HepG2 (cell line): ENCODE results near the gene PRAC1. TPM values are rescaled to one million over a fixed set of nuclear protein-coding genes. Genes with fewer than 3 reads are reported as not detected.
A peak's percentile ranks its signal among the peaks of the same experiment; 100 is the strongest.

Source experiments
- ATAC-seq: fragments of 200-7000 bp; cut with Tn5 transposase; 3 replicates; pipeline ENCODE4 v1.9.1; 2020; ENCODE audit warnings: mild to moderate bottlenecking, moderate library complexity
- BruUV-seq: library from RNA; stranded (reverse); fragments of 400-500 nt; replicated peaks from 2 replicates; lab custom pipeline; 2021; lab: Mats Ljungman, UMichigan
- CTCF ChIA-PET: fragments of 300-600 bp; formaldehyde crosslinking; extraction: SDS; loops from one replicate; lab custom pipeline; 2021; ENCODE audit warnings: low total read pairs, inconsistent platforms, low intra/inter-chr PET ratio; lab: Yijun Ruan, JAX
- POLR2A ChIA-PET: fragments of 350-600 bp; sonication (Branson Sonifier 250); formaldehyde crosslinking; loops from one replicate; lab custom pipeline; 2020; ENCODE audit warnings: antibody characterized with exemption, inconsistent platforms; lab: Yijun Ruan, JAX
- DNase-seq: peaks from one replicate; pipeline ENCODE4 v3.0.0-alpha.2; 2015; ENCODE audit warnings: low spot score
- FAIRE-seq: peaks from 3 replicates; lab custom pipeline; 2011; peaks lifted over from hg19 to GRCh38; lab: Jason Lieb, UNC
- H2AFZ ChIP-seq: one replicate; pipeline ENCODE4 v1.6.1; 2011; ENCODE audit warnings: low read length, inconsistent platforms
- H3K27ac ChIP-seq: fragments of 300-600 bp; 3 replicates; pipeline ENCODE4 v1.8.0; 2011; ENCODE audit warnings: mixed run types, mild to moderate bottlenecking, mixed read lengths, low read length, inconsistent platforms; ENCODE audit not compliant: insufficient read depth; ENCODE audit errors: extremely low read length
- H3K27me3 ChIP-seq, 2 experiments: fragments of 200-600 bp in 1 of 2; 2 replicates in 1 of 2; 3 replicates in 1 of 2; pipeline versions ENCODE4 v1.6.0 to v1.8.0; 2011; ENCODE audit warnings: low read length in 2 of 2, mild to moderate bottlenecking in 2 of 2, moderate library complexity in 2 of 2, inconsistent platforms in 1 of 2; ENCODE audit not compliant: insufficient read depth in 2 of 2, control insufficient read depth in 1 of 2
- H3K36me3 ChIP-seq, 2 experiments: fragments of 200-600 bp in 1 of 2; replicated peaks in 1 of 2; 2 replicates in 1 of 2; 3 replicates in 1 of 2; pipeline versions ENCODE4 v1.5.1 to v1.8.0; 2011; ENCODE audit warnings: low read length in 2 of 2, inconsistent platforms in 1 of 2; ENCODE audit not compliant: insufficient read depth in 2 of 2, control insufficient read depth in 1 of 2
- H3K4me1 ChIP-seq: 2 replicates; pipeline ENCODE4 v1.5.1; 2012; ENCODE audit warnings: low read length, inconsistent platforms; ENCODE audit not compliant: insufficient read depth
- H3K4me2 ChIP-seq: 2 replicates; pipeline ENCODE4 v1.6.0; 2011; ENCODE audit warnings: low read depth, low read length, inconsistent platforms
- H3K4me3 ChIP-seq, 3 experiments: fragments of 200-600 bp in 1 of 3; sonication (generic), shearing (Covaris generic) in 1 of 3; replicated peaks in 1 of 3; 2 replicates each; pipeline ENCODE4 v1.5.1; 2011 to 2016; ENCODE audit warnings: low read length in 3 of 3, inconsistent platforms in 2 of 3, low read depth in 2 of 3, mild to moderate bottlenecking in 2 of 3, control low read depth in 1 of 3, mixed read lengths in 1 of 3; ENCODE audit not compliant: insufficient read depth in 1 of 3
- H3K79me2 ChIP-seq: one replicate; pipeline ENCODE4 v1.6.1; 2011; ENCODE audit warnings: low read length, inconsistent platforms; ENCODE audit not compliant: insufficient read depth
- H3K9ac ChIP-seq: 2 replicates; pipeline ENCODE4 v1.6.0; 2011; ENCODE audit warnings: mild to moderate bottlenecking, low read depth, low read length, inconsistent platforms; ENCODE audit not compliant: insufficient read depth
- H3K9me3 ChIP-seq: 2 replicates; pipeline ENCODE4 v1.5.1; 2012; ENCODE audit warnings: mild to moderate bottlenecking, low read length
- H4K20me1 ChIP-seq: 2 replicates; pipeline ENCODE4 v1.6.0; 2011; ENCODE audit warnings: inconsistent platforms, mild to moderate bottlenecking, low read length, moderate library complexity; ENCODE audit not compliant: insufficient read depth
- DR1 ChIP-seq: sonication (generic); formaldehyde crosslinking; IDR thresholded peaks from 2 replicates; pipeline ENCODE4 v1.8.0; 2021; ENCODE audit warnings: mild to moderate bottlenecking, missing genetic modification reagents, inconsistent platforms
- NAIF1 ChIP-seq: sonication (generic); formaldehyde crosslinking; IDR thresholded peaks from 2 replicates; pipeline ENCODE4 v1.5.0; 2020; ENCODE audit warnings: mild to moderate bottlenecking, missing genetic modification reagents, borderline replicate concordance
- PAF1 ChIP-seq: IDR thresholded peaks from 2 replicates; pipeline ENCODE4 v1.6.1; 2016; ENCODE audit warnings: missing genetic modification reagents, missing compliant biosample characterization
- RAD21 ChIP-seq: fragments of 450-650 bp; formaldehyde crosslinking; IDR thresholded peaks from 2 replicates; pipeline ENCODE4 v1.5.0; 2020; ENCODE audit warnings: mild to moderate bottlenecking
- REPIN1 ChIP-seq: sonication (generic); formaldehyde crosslinking; IDR thresholded peaks from 2 replicates; pipeline ENCODE4 v1.8.0; 2022; ENCODE audit warnings: missing genetic modification reagents, low read depth, mild to moderate bottlenecking, borderline replicate concordance
- ZNF558 ChIP-seq: sonication (generic); formaldehyde crosslinking; IDR thresholded peaks from 2 replicates; pipeline ENCODE4 v1.9.0; 2022; ENCODE audit warnings: mild to moderate bottlenecking, missing genetic modification reagents, borderline replicate concordance
- ZNF713 ChIP-seq: sonication (generic); formaldehyde crosslinking; IDR thresholded peaks from 2 replicates; pipeline ENCODE4 v1.4.0; 2020; ENCODE audit warnings: mild to moderate bottlenecking, missing genetic modification reagents
- ZNF720 ChIP-seq: sonication (generic); formaldehyde crosslinking; IDR thresholded peaks from 2 replicates; pipeline ENCODE4 v1.4.0; 2020; ENCODE audit warnings: missing genetic modification reagents
- ZNF792 ChIP-seq: IDR thresholded peaks from 2 replicates; pipeline ENCODE4 v1.6.1; 2016
- WGBS: methylation state at CpG from one replicate; pipeline ENCODE4 v1.1.6; 2017; ENCODE audit warnings: low lambda C conversion rate; 5-methylcytosine and 5-hydroxymethylcytosine counted together
- in situ Hi-C: cut with HindIII; loops from 2 replicates; pipeline ENCODE4 v1.10.0; 2017; ENCODE audit warnings: low pct_unique_long_range_greater_than_20kb; ENCODE audit not compliant: extremely low pct_ligation_motif_present
- intact Hi-C: fragments of 100-400 bp; cut with micrococcal nuclease; formaldehyde crosslinking; loops from one replicate; pipeline ENCODE4 v1.10.0; 2022; ENCODE audit not compliant: unreplicated experiment
- polyA plus RNA-seq, 8 experiments: library from polyadenylated mRNA; depleted of rRNA in 3 of 8; stranded (reverse) in 7 of 8; unstranded in 1 of 8; fragments of >200 nt; fragmentation: Illumina TruSeq in 4 of 8; extraction: Trizol in 4 of 8; gene quantifications; 2 replicates each; pipeline versions ENCODE4 v1.2.1 to v1.2.3, GENCODE V29; 2011 to 2016; ENCODE audit warnings: low read depth in 4 of 8, missing spikeins in 1 of 8, mixed read lengths in 1 of 8; ENCODE audit not compliant: insufficient read depth in 1 of 8
- total RNA-seq, 5 experiments: library from RNA; depleted of rRNA; stranded (reverse); fragments of >200 nt; fragmentation: Illumina TruSeq; extraction: Trizol; gene quantifications; 2 replicates each; pipeline ENCODE4 v1.2.3, GENCODE V29; 2016; ENCODE audit warnings: low read depth in 1 of 5
- TF ChIP-seq, protein P1 (sequence below): sonication (generic); formaldehyde crosslinking; IDR thresholded peaks from 2 replicates; pipeline ENCODE4 v1.5.1; 2020; ENCODE audit warnings: missing genetic modification reagents, mild to moderate bottlenecking, borderline replicate concordance
- TF ChIP-seq, protein P2 (sequence below): sonication (generic); formaldehyde crosslinking; conservative IDR thresholded peaks from 2 replicates; pipeline ENCODE4 v1.8.0; 2022; ENCODE audit warnings: mild to moderate bottlenecking, moderate library complexity, missing genetic modification reagents
- TF ChIP-seq, protein P3 (sequence below): sonication (generic); formaldehyde crosslinking; IDR thresholded peaks from 2 replicates; pipeline ENCODE4 v1.8.1; 2023; ENCODE audit warnings: missing genetic modification reagents, mild to moderate bottlenecking, borderline replicate concordance

PRAC1 gene
- total and polyA plus RNA-seq, 2 of the 13 experiments (the other 11 are each of a cell fraction or from before 2014, with no cell fraction given): not detected

DNA sequence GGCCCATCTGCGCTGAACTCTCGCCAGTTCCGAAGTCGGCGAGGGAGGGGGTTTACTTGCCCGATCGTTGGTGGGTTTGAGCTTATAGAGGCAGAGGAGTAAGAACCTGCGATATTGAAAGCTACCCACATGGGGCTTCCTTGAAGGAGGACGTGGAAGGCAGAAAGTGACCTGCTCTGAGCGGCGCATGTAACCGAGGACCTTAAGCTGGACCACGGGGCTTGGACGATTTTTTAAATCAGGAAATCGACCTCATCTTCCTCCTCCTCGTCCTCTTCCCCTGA is 2.6 kb upstream of the PRAC1 start:
- Histone ChIP-seq H4K20me1 (no peaks in the 10 kb centered on the region), H3K4me3 (no peak overlapping the region; a peak in 1 of 6 replicates), H3K4me1 (no peaks in the 10 kb centered on the region), H3K27me3 (peaks cover 26 to 87% of the 10 kb centered on the region in 2 experiments), H3K9ac (no peak overlapping the region)
- no peak for FAIRE-seq
- TF ChIP-seq ZNF558 (CRISPR knock-in tag) (no peak), NAIF1 (CRISPR knock-in tag) (no peak), ZNF713 (no peak)
- TF ChIP-seq, all 625 proteins: peak for 0
- WGBS: 9% methylated on average over 16 of the region's 16 CpGs
- H3K27ac ChIP-seq: no peak overlapping the region
- intact Hi-C loops: loop anchor here (2.0 kb wide), 1 partner anchor 154 kb away; no protein-coding TSS in a partner anchor
- ChIA-PET CTCF (interaction anchor here (0.6 to 3.8 kb wide), 4 partner anchors 66 to 160 kb away, joined by 3 to 47 read pairs (median 22); no protein-coding TSS in a partner anchor), POLR2A (interaction anchor here (1.0 to 1.6 kb wide), 2 partner anchors 66 to 154 kb away, joined by 4 to 5 read pairs; no protein-coding TSS in a partner anchor)
- H3K79me2 ChIP-seq: no peaks in the 10 kb centered on the region
- peak overlapping the region; percentile 11; the same call in 1 of the 2 replicates for H3K4me2 ChIP-seq
- no peak overlapping the region for H2AFZ ChIP-seq
- no peaks in the 10 kb centered on the region for H3K36me3 ChIP-seq
- no peaks in the 10 kb centered on the region for H3K9me3 ChIP-seq
- ATAC-seq (peak; percentile 10), DNase-seq (no peak)
- BruUV-seq: no TSS peak
- in situ Hi-C loops: loop anchor here (5.0 kb wide), 2 partner anchors 62 to 152 kb away; no protein-coding TSS in a partner anchor

DNA sequence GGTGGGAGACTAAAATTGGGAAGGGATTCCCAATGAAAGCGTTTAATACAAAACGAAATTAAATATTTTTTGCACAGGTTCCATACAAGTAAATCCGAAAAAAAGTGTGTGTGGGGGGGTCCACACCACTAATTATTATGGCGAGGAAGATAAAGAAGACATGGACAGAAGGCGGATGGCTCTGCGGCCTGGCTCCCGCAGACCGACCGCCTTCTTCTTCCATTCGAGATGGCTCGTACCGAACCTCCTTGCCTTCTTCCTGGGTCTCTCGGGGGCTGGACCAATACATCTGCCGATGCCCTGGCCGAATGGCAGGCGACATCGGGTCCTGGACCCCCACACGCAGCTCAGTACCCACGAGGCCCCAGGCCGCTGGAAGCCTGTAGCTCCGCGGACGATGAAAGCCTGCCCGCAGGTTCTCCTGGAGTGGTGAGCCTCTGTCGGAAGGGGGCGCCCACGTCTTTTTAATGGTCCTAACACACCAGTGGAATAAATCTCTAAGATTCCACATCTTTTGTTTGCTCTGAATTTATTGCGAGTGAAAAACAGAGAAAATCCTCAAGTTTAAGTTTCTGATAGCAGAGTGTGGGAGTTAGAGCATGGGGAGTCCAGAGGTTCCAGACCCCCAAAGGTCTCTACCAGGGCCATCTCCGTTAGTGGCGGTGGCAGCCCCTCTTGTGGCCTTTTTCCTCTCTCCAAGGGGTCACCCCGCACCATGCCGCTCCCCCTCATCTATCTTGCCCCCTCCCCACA is 2.1 kb upstream of the PRAC1 start:
- DNase-seq (peak; percentile 56), ATAC-seq (peak; percentile 89), FAIRE-seq (peak; percentile 82)
- ChIA-PET POLR2A (interaction anchor here (1.0 to 1.6 kb wide), 2 partner anchors 67 to 154 kb away, joined by 4 to 5 read pairs; no protein-coding TSS in a partner anchor), CTCF (interaction anchor here (0.6 to 3.8 kb wide), 5 partner anchors 66 to 160 kb away, joined by 3 to 47 read pairs (median 6); no protein-coding TSS in a partner anchor)
- in situ Hi-C loops: loop anchor here (5.0 kb wide), 2 partner anchors 63 to 153 kb away; no protein-coding TSS in a partner anchor
- no peaks in the 10 kb centered on the region for H3K36me3 ChIP-seq
- no peaks in the 10 kb centered on the region for H3K4me1 ChIP-seq
- H3K27ac ChIP-seq: no peak overlapping the region
- 24% methylated on average over 27 of the region's 32 CpGs for WGBS
- no peaks in the 10 kb centered on the region for H3K79me2 ChIP-seq
- no peaks in the 10 kb centered on the region for H4K20me1 ChIP-seq
- H3K9ac ChIP-seq: no peak overlapping the region
- H2AFZ ChIP-seq: no peak overlapping the region
- peak overlapping the region; percentile 11; the same call in 1 of the 2 replicates for H3K4me2 ChIP-seq
- peaks cover 23 to 82% of the 10 kb centered on the region in 2 experiments for H3K27me3 ChIP-seq
- intact Hi-C loops: loop anchor here (1.0 to 2.0 kb wide), 2 partner anchors 67 to 154 kb away; no protein-coding TSS in a partner anchor
- H3K9me3 ChIP-seq: no peaks in the 10 kb centered on the region
- no TSS peak for BruUV-seq
- H3K4me3 ChIP-seq: no peak overlapping the region; a peak in 1 of 6 replicates
- TF ChIP-seq DR1 (no peak), ZNF720 (CRISPR knock-in tag) (no peak), ZNF792 (CRISPR knock-in tag) (no peak), REPIN1 (CRISPR knock-in tag) (0 out of 2 replicates have a peak, but pooled peaks have one; percentile 31), RAD21 (CRISPR knock-in tag) (peak; percentile 69), PAF1 (CRISPR knock-in tag) (no peak)
- TF ChIP-seq, protein P1, sequence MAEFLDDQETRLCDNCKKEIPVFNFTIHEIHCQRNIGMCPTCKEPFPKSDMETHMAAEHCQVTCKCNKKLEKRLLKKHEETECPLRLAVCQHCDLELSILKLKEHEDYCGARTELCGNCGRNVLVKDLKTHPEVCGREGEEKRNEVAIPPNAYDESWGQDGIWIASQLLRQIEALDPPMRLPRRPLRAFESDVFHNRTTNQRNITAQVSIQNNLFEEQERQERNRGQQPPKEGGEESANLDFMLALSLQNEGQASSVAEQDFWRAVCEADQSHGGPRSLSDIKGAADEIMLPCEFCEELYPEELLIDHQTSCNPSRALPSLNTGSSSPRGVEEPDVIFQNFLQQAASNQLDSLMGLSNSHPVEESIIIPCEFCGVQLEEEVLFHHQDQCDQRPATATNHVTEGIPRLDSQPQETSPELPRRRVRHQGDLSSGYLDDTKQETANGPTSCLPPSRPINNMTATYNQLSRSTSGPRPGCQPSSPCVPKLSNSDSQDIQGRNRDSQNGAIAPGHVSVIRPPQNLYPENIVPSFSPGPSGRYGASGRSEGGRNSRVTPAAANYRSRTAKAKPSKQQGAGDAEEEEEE (CRISPR knock-in tag): 0 out of 2 replicates have a peak, but pooled peaks have one; percentile 36
- TF ChIP-seq, protein P2, sequence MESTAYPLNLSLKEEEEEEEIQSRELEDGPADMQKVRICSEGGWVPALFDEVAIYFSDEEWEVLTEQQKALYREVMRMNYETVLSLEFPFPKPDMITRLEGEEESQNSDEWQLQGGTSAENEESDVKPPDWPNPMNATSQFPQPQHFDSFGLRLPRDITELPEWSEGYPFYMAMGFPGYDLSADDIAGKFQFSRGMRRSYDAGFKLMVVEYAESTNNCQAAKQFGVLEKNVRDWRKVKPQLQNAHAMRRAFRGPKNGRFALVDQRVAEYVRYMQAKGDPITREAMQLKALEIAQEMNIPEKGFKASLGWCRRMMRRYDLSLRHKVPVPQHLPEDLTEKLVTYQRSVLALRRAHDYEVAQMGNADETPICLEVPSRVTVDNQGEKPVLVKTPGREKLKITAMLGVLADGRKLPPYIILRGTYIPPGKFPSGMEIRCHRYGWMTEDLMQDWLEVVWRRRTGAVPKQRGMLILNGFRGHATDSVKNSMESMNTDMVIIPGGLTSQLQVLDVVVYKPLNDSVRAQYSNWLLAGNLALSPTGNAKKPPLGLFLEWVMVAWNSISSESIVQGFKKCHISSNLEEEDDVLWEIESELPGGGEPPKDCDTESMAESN (CRISPR knock-in tag): 0 out of 2 replicates have a peak, but pooled peaks have one; percentile 27
- TF ChIP-seq, protein P3, sequence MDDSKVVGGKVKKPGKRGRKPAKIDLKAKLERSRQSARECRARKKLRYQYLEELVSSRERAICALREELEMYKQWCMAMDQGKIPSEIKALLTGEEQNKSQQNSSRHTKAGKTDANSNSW (CRISPR knock-in tag): no peak
